GM19099 (cell line): ENCODE measurements around the gene TUBG1.
A peak's percentile ranks its signal among the peaks of the same experiment; 100 is the strongest.

Source experiments
- POLR2A ChIP-seq: IDR thresholded peaks from 3 replicates; pipeline ENCODE4 v1.6.1; 2011; ENCODE audit warnings: low read depth; ENCODE audit not compliant: insufficient read length; ENCODE audit errors: extremely low read depth

TUBG1 gene

DNA sequence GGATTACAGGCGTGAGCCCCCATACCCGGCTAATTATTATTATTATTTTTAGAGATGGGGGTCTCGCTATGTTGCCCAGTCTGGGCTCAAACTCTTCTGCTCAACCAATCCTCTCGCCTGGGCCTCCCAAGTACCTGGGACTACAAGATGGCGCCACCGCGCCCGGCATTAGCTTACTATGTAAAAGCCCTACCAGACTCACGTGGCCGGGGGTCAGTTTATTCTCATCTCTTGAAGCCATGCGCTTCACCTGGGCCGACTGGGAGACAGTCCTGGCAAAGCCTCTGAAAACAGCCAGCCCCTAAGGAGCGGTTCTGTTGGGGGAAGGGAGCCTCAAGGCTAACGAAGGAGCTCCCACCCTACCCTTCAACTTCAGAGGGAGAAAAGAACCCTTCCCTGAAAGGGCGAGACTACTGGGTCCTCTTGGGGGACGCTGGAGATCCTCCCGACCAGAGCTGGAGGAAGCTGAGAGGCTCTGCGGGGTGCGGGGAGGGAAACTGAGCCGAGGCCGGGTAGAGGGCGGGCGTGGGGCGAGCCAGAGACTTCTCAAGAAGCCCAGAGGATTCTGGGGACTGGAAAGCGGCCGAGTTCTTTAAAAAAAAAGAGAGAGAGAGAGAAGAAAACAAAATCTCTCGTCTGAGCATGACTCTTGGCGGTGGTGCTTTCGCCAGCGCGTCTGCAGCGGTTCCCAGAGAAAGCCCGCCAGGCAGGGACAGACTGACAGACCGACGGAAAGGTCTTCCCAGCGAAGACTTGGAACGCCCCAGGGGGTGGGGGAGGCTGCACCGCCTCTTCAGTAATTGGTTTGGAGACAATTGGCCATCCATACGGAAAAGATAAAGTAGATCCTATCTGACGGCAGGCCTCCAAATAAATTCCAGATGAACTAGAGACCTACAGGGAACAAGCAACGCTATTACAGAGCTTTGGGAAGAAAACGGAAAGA is 44.0 kb downstream of the TUBG1 start:
- TF ChIP-seq POLR2A: no peak

DNA sequence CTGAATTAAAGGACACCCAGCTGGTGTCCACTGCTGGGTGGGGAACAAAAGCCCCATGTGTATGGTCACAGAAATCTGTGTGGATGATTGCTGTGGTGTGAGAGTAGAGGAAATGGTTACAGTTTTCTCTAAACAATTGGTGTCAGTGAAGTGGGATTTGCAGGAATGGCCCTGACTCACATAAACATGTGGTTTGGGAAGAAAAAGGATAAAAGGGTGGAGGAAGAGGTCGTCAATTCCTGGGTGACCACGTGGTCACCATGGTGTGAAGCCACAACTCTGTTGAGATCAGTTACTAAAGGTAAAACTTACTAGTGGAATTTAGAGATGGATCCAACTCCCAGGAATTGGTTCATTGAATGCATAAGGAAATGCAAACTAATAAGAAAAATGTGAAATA is 46.0 kb downstream of the TUBG1 start:
- TF ChIP-seq POLR2A: no peak

DNA sequence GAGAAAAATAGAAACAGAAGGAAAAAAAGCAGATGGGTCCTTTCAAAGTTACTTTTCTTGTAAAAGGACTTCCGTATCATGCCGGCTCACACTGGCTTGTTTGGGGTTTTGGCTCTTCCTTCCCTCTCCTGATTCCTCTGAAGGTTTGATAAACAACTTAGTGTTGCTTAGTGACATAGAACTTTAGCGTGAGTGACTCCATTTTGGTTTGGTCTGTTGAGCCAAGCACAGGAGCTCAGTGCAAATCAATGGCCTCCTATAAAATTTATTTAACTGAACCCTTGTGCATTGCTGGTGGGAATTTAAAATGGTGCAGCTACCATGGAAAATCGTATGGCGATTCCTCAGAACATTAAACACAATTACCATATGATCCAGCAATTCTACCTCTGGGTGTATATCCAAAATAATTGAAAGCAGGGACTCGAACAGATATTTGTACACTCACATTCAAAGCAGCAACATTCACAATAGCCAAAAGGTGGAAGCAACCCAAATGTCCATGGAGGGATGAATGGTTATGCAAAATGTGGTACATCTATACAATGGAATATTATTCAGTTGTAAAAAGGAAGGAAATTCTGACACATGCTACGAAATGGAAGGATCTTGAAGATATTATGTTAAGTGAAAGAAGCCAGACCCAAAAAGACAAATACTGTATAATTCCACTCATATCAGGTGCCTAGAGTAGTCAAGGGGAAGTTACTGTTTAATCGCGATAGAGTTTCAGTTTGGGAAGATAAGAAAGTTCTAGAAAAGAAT is 48.5 kb downstream of the TUBG1 start:
- TF ChIP-seq POLR2A: no peak

DNA sequence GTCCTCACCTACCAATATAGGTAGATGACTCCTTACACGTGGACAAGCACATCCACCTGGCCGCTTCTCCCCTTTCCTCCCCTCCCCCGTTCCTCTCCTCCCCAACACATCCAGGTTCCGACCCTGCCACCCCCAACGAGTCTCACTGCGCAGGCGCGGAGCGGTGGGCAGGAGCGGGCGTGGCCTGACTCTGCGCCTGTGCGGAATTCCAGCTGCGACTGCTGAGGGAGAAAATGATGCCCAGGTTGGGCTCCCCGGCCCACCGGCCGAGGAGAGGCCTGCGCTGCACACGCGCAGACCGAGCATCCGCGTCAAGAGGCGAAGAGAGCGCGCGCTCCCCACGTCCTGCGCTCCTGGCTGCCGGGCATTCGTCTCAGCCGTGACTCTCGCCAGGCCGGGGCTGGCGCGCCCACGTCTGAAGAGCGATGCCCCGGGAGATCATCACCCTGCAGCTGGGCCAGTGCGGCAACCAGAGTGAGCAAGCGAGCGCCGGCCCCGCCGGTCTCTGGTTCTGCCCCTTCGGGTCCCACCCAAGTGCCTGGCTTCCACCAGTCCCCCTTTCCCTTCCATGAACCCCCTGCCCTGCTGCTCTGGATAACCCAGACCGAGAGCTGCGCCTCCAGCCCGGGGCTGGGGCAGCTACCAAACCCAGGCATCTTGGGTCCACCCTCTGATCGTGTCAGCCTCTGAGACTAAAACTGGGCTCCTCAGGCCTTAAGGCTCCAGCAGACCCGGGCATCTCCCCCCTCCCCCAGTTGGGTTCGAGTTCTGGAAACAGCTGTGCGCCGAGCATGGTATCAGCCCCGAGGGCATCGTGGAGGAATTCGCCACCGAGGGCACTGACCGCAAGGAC is 49.8 kb downstream of the TUBG1 start, which contains the start of gene TUBG2:
TSS of gene TUBG2 (plus strand) at position 206 of the 853 bp plus-strand sequence. CDS start at position 426, 220 bp downstream.
- TF ChIP-seq POLR2A: peak; percentile 77

DNA sequence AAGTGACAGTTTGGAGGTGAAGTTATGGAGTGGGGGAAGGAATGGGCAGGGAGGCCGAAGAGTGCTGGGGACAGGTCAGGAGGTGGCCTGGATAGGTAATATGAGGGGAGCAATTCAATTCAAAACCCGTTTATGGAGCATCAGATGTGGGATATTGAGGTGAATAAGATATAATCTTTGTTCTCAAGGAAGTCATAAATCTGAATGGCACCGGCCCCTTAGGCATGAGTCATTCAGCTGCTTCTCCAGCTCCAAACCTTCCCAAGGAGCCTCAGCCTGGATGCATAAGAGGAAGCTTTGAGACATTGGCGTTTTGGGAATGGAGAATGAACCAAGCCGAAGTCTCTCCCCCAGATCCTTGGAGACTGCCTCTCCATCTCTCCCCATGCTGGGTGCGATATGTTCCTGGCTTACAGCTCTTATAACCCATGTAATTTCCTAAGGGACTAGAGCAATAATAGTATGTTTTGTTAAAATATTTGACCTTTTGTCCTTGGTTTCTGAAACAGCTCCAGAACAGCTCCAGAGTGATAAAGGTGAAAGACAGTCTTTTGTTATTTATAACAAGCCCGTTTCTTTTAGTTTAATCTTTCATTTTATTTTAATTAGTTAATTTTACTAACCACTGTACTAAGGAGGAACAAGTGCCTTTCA is 51.3 kb downstream of the TUBG1 start:
- TF ChIP-seq POLR2A: no peak
